ENCODE data around the gene DRG2. TPM values are rescaled to one million over a fixed set of nuclear protein-coding genes. Genes with fewer than 3 reads are reported as not detected.
A peak's percentile ranks its signal among the peaks of the same experiment; 100 is the strongest.

Gene DRG2
- total RNA-seq, 6 experiments from 2014 or later, result 10.4 to 28.8 (median 17.3) TPM

- intact Hi-C loops (cut with DNase I), result no loop called here
- ATAC-seq (peak in 3 of 4 donors; percentile 1 to 19 (median 1)), DNase-seq (peak in 1 of 3 donors; percentile 69)
- no peak for TF ChIP-seq CTCF (IDR thresholded peaks at IDR 0.05)
- TF ChIP-seq POLR2A (IDR thresholded peaks at IDR 0.05), result no peak
- 39% methylated on average over 3 of the region's 9 CpGs for WGBS (ENCODE audit: insufficient coverage, low coverage, low lambda C conversion rate, missing lambda C conversion rate)
- peaks cover 0 to 12% (median 3%) of the 10 kb centered on the region in 4 donors for H3K4me1 ChIP-seq
- H3K9me3 ChIP-seq, result no peaks in the 10 kb centered on the region
- H3K27me3 ChIP-seq, result no peaks in the 10 kb centered on the region
- no peak overlapping the region for H3K4me3 ChIP-seq
- H3K27ac ChIP-seq, result no peak overlapping the region
- peaks cover 0 to 23% (median 4%) of the 10 kb centered on the region in 4 donors for H3K36me3 ChIP-seq
Measured at GRCh38 chr17:18106211-18106610, 18.5 kb downstream of the DRG2 start.

- Histone ChIP-seq H3K4me1 (peaks cover 0 to 15% (median 3%) of the 10 kb centered on the region in 4 donors), H3K4me3 (no peak overlapping the region), H3K27ac (no peak overlapping the region), H3K27me3 (no peaks in the 10 kb centered on the region), H3K36me3 (peaks cover 0 to 23% (median 4%) of the 10 kb centered on the region in 4 donors), H3K9me3 (no peaks in the 10 kb centered on the region)
- TF ChIP-seq CTCF (IDR thresholded peaks at IDR 0.05) (no peak), POLR2A (IDR thresholded peaks at IDR 0.05) (no peak)
- WGBS (ENCODE audit: insufficient coverage, low coverage, low lambda C conversion rate, missing lambda C conversion rate), result 53% methylated on average over 2 of the region's 14 CpGs
- intact Hi-C loops (cut with DNase I), result no loop called here
- DNase-seq, result peak in 1 of 3 donors; percentile 48
- no peak for ATAC-seq
Measured at GRCh38 chr17:18107061-18107790, 19.5 kb downstream of the DRG2 start.

- intact Hi-C loops (cut with DNase I), result no loop called here
- peak in 1 of 3 donors; percentile 47 for DNase-seq
- no peaks in the 10 kb centered on the region for H3K27me3 ChIP-seq
- no peak for ATAC-seq
- TF ChIP-seq POLR2A (IDR thresholded peaks at IDR 0.05) (no peak), CTCF (IDR thresholded peaks at IDR 0.05) (no peak)
- no CpG with 5 or more reads among the region's 6 CpGs for WGBS (ENCODE audit: insufficient coverage, low coverage, low lambda C conversion rate, missing lambda C conversion rate)
- no peak overlapping the region for H3K4me3 ChIP-seq
- H3K4me1 ChIP-seq, result peaks cover 0 to 23% (median 4%) of the 10 kb centered on the region in 4 donors
- H3K36me3 ChIP-seq, result peaks cover 0 to 23% (median 4%) of the 10 kb centered on the region in 4 donors
- H3K27ac ChIP-seq, result no peak overlapping the region
- no peaks in the 10 kb centered on the region for H3K9me3 ChIP-seq
Measured at GRCh38 chr17:18107971-18108370, 20.2 kb downstream of the DRG2 start.

- no peak within 1 kb of the TSS for H3K4me3 ChIP-seq
- no peak for ATAC-seq
- peaks cover 0 to 27% (median 6%) of the 10 kb centered on the region in 4 donors for H3K4me1 ChIP-seq
- H3K27me3 ChIP-seq, result no peaks in the 10 kb centered on the region
- 86% methylated on average over 4 of the region's 17 CpGs for WGBS (ENCODE audit: insufficient coverage, low coverage, low lambda C conversion rate, missing lambda C conversion rate)
- H3K36me3 ChIP-seq, result peaks cover 0 to 23% (median 4%) of the 10 kb centered on the region in 4 donors
- intact Hi-C loops (cut with DNase I), result no loop called here
- H3K27ac ChIP-seq, result no peak within 1 kb of the TSS
- no peak for TF ChIP-seq CTCF (IDR thresholded peaks at IDR 0.05)
- TF ChIP-seq POLR2A (IDR thresholded peaks at IDR 0.05), result no peak
- no peaks in the 10 kb centered on the region for H3K9me3 ChIP-seq
- DNase-seq, result no peak
Measured at GRCh38 chr17:18108401-18109312, 20.9 kb downstream of the DRG2 start, which contains the start of gene MYO15A. MYO15A (plus strand) TSS chr17:18108756; CDS start chr17:18118801, 10,045 bp downstream.
